ENCODE results near the gene HDAC5. TPM values are rescaled to one million over a fixed set of nuclear protein-coding genes. Genes with fewer than 3 reads are reported as not detected.

HDAC5 gene
- total RNA-seq, 2 donors from 2014 or later, result 71.2 to 145 TPM

DNA sequence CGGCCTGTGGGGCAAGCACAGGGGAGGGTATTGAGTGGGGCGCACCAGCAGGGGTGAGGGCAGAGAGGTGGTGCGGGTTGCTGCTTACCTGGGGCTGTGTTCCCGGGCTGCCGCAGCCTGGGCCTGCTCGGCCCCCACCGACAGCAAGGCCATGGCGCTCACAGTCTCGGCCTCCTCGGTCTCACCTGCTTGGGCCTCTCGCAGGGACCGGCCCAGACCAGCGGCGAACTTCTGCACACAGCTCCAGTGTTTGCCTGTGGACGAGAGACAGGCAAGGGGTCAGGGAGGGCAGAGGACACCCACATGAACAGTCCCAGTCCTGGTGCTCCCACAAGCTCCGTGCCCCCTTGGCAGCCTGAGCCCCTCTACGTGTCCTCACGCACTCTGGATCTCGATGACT, 45.0 kb downstream of the HDAC5 start:
- TF ChIP-seq, protein P1, sequence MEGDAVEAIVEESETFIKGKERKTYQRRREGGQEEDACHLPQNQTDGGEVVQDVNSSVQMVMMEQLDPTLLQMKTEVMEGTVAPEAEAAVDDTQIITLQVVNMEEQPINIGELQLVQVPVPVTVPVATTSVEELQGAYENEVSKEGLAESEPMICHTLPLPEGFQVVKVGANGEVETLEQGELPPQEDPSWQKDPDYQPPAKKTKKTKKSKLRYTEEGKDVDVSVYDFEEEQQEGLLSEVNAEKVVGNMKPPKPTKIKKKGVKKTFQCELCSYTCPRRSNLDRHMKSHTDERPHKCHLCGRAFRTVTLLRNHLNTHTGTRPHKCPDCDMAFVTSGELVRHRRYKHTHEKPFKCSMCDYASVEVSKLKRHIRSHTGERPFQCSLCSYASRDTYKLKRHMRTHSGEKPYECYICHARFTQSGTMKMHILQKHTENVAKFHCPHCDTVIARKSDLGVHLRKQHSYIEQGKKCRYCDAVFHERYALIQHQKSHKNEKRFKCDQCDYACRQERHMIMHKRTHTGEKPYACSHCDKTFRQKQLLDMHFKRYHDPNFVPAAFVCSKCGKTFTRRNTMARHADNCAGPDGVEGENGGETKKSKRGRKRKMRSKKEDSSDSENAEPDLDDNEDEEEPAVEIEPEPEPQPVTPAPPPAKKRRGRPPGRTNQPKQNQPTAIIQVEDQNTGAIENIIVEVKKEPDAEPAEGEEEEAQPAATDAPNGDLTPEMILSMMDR (IDR thresholded peaks at IDR 0.05), result no peak
- TF ChIP-seq POLR2A (IDR thresholded peaks at IDR 0.05) (no peak), POLR2AphosphoS5 (IDR thresholded peaks at IDR 0.05) (no peak)
- Histone ChIP-seq H3K36me3 (peaks cover 0 to 8% of the 10 kb centered on the region in 2 donors), H3K4me3 (no peak overlapping the region), H3K9me3 (no peaks in the 10 kb centered on the region), H3K27me3 (replicated peaks; ENCODE audit: insufficient read depth) (no peaks in the 10 kb centered on the region), H3K27ac (peak overlapping the region in 1 of 2 donors; percentile 81), H3K4me1 (replicated peaks) (peaks cover 27% of the 10 kb centered on the region)
- no peak for DNase-seq (ENCODE audit: low spot score)
- intact Hi-C loops (cut with DNase I), result no loop called here
- 83% methylated on average over 19 of the region's 19 CpGs for WGBS

DNA sequence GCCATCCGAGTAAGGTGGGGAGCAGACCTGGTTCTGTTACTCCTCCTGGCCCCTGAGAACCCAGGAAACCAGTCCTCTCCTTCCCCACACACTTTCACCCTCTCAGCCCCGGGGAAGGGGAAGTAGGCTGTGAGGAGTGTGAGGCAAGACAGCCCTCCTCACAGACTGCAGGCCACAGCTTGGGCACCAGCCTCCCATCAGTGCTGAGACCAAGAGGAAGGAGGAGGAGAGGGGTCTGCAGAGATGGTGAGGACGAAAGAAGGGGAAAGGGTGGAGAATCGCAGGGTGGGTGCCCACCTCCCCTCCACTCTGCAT, 45.9 kb downstream of the HDAC5 start:
- 58% methylated on average over 4 of the region's 4 CpGs for WGBS
- Histone ChIP-seq H3K4me1 (replicated peaks) (peaks cover 27% of the 10 kb centered on the region), H3K27me3 (replicated peaks; ENCODE audit: insufficient read depth) (no peaks in the 10 kb centered on the region), H3K4me3 (no peak overlapping the region), H3K9me3 (no peaks in the 10 kb centered on the region), H3K27ac (peak overlapping the region; percentile 38 to 81), H3K36me3 (peaks cover 0 to 8% of the 10 kb centered on the region in 2 donors)
- no peak for DNase-seq (ENCODE audit: low spot score)
- intact Hi-C loops (cut with DNase I), result no loop called here
- TF ChIP-seq POLR2AphosphoS5 (IDR thresholded peaks at IDR 0.05), result no peak
- TF ChIP-seq, protein P1 (IDR thresholded peaks at IDR 0.05), result no peak
- no peak for TF ChIP-seq POLR2A (IDR thresholded peaks at IDR 0.05)

DNA sequence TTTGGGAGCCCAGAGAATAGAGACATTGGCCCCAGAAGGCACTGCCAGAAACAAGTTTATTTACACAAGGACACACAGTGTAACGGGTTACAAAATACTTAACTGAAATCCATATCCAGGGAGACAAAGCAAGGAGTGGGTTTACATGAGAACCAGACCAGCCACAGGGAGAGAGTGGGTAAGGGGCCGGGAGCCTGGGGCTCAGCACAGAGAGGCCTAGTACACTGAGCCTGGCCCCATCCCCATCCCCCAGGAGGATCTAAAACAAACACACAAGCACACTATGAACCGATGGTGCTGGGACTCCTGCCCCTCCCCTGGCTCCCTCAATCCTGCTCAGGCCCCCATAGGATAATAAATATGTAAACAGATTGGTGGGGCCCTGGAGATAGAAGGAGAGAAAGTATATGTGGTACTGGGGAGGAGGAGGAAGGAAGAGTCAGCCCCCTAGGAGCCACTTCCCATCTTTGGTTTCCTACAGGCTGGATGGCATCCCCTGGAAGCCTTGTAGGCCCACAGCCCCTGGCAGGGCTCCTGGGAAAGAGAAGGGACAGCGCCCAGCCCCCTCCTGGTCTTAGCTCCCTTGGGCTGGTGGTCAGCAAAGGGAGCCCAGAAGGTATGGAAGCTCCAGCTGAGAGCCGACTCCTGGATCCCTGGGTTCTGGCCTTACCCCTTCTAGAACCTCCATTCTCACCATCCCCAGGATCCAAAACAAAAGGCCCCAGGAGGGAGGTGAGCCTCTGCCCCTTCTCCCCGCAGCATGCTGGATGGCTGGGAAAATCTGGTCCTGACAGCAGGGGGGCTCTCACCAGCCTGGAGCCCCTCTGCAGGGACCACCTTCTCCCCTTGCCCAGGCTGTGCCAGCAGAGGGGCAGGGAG, 46.5 kb downstream of the HDAC5 start:
- H3K27me3 ChIP-seq (replicated peaks; ENCODE audit: insufficient read depth), result no peaks in the 10 kb centered on the region
- TF ChIP-seq POLR2AphosphoS5 (IDR thresholded peaks at IDR 0.05), result peak; percentile 49
- TF ChIP-seq, protein P1 (IDR thresholded peaks at IDR 0.05), result no peak
- no peak overlapping the region for H3K4me3 ChIP-seq
- peaks cover 28% of the 10 kb centered on the region for H3K4me1 ChIP-seq (replicated peaks)
- peak; percentile 57 for DNase-seq (ENCODE audit: low spot score)
- H3K9me3 ChIP-seq, result no peaks in the 10 kb centered on the region
- peak overlapping the region; percentile 38 to 81 for H3K27ac ChIP-seq
- intact Hi-C loops (cut with DNase I), result no loop called here
- peaks cover 0 to 6% of the 10 kb centered on the region in 2 donors for H3K36me3 ChIP-seq
- WGBS, result 46% methylated on average over 6 of the region's 6 CpGs

DNA sequence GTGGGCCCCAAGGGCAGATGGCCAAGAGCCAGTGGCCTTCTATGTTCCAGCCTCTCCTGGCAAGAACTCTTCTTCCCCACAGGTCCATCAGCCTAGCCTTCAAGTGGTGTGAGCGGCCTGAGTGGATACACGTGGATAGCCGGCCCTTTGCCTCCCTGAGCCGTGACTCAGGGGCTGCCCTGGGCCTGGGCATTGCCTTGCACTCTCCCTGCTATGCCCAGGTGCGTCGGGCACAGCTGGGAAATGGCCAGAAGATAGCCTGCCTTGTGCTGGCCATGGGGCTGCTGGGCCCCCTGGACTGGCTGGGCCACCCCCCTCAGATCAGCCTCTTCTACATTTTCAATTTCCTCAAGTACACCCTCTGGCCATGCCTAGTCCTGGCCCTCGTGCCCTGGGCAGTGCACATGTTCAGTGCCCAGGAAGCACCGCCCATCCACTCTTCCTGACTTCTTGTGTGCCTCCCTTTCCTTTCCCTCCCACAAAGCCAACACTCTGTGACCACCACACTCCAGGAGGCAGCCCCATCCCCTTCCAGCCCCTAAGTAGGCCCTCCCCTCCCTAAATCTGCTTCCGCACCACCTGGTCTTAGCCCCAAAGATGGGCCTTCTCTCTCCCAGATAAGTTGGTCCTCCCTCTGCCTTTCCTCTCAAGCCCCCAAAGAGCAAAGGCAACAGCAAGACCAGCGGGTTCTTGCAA, 47.7 kb downstream of the HDAC5 start:
- WGBS, result 78% methylated on average over 10 of the region's 10 CpGs
- Histone ChIP-seq H3K4me3 (no peak overlapping the region), H3K27me3 (replicated peaks; ENCODE audit: insufficient read depth) (no peaks in the 10 kb centered on the region), H3K4me1 (replicated peaks) (peaks cover 33% of the 10 kb centered on the region), H3K9me3 (no peaks in the 10 kb centered on the region), H3K36me3 (peaks cover 0 to 6% of the 10 kb centered on the region in 2 donors), H3K27ac (peak overlapping the region; percentile 38 to 81)
- DNase-seq (ENCODE audit: low spot score), result no peak
- TF ChIP-seq POLR2A (IDR thresholded peaks at IDR 0.05), result no peak
- TF ChIP-seq, protein P1 (IDR thresholded peaks at IDR 0.05), result no peak
- intact Hi-C loops (cut with DNase I), result no loop called here

Measured in prostate gland (tissue), 2 donors.